ENCODE data around the gene HFE.

- TF ChIP-seq EZH2 (optimal IDR thresholded peaks at IDR 0.05; ENCODE audit: low read depth, low read length), result no peak
- TF ChIP-seq, protein P1, sequence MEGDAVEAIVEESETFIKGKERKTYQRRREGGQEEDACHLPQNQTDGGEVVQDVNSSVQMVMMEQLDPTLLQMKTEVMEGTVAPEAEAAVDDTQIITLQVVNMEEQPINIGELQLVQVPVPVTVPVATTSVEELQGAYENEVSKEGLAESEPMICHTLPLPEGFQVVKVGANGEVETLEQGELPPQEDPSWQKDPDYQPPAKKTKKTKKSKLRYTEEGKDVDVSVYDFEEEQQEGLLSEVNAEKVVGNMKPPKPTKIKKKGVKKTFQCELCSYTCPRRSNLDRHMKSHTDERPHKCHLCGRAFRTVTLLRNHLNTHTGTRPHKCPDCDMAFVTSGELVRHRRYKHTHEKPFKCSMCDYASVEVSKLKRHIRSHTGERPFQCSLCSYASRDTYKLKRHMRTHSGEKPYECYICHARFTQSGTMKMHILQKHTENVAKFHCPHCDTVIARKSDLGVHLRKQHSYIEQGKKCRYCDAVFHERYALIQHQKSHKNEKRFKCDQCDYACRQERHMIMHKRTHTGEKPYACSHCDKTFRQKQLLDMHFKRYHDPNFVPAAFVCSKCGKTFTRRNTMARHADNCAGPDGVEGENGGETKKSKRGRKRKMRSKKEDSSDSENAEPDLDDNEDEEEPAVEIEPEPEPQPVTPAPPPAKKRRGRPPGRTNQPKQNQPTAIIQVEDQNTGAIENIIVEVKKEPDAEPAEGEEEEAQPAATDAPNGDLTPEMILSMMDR (IDR thresholded peaks at IDR 0.05; ENCODE audit: low read length), result no peak
Measured at GRCh38 chr6:26123947-26124780, 36.9 kb downstream of the HFE start.
